K562 (cell line): ENCODE results near the gene TRMU. TPM values are rescaled to one million over a fixed set of nuclear protein-coding genes. Genes with fewer than 3 reads are reported as not detected.

ENCODE experiments used
- ATAC-seq: fragments of 200-7000 bp; cut with Tn5 transposase; 3 replicates; pipeline ENCODE4 v1.9.1; 2020; ENCODE audit warnings: moderate library complexity
- BruUV-seq: library from RNA; stranded (reverse); fragments of 400-500 nt; replicated peaks from 2 replicates; lab custom pipeline; 2021; lab: Mats Ljungman, UMichigan
- CTCF ChIA-PET: fragments of 300-600 bp; formaldehyde crosslinking; extraction: SDS; loops from one replicate; lab custom pipeline; 2021; ENCODE audit warnings: low intra/inter-chr PET ratio; lab: Yijun Ruan, JAX
- POLR2A ChIA-PET: fragments of 300-600, 350-650 bp; sonication (Branson Sonifier 250); formaldehyde crosslinking; extraction: SDS; loops from one replicate; lab custom pipeline; 2021; ENCODE audit warnings: antibody characterized with exemption, inconsistent platforms; lab: Yijun Ruan, JAX
- DNase-seq, 4 experiments: peaks; one replicate each; pipeline versions ENCODE4 v3.0.0 to v3.0.0-alpha.2; 2011 to 2018; ENCODE audit warnings: low spot score in 3 of 4, mixed read lengths in 3 of 4; ENCODE audit errors: extremely low read depth in 1 of 4
- FAIRE-seq: peaks from 2 replicates; lab custom pipeline; 2011; peaks lifted over from hg19 to GRCh38; lab: Jason Lieb, UNC
- H2AFZ ChIP-seq: 2 replicates; pipeline ENCODE4 v1.6.0; 2011; ENCODE audit warnings: low read depth, low read length, control low read depth, inconsistent platforms
- H3K27ac ChIP-seq: fragments of 200-600 bp; 3 replicates; pipeline ENCODE4 v1.8.0; 2011; ENCODE audit warnings: low read depth, mild to moderate bottlenecking, control low read depth, inconsistent platforms, low read length, moderate library complexity, mixed read lengths; ENCODE audit errors: extremely low read depth
- H3K27me3 ChIP-seq, 2 experiments: fragments of 300-600 bp in 1 of 2; 2 replicates in 1 of 2; 3 replicates in 1 of 2; pipeline versions ENCODE4 v1.6.0 to v1.8.0; 2011; ENCODE audit warnings: inconsistent platforms in 2 of 2, low read length in 2 of 2, mild to moderate bottlenecking in 1 of 2, mixed read lengths in 1 of 2, moderate library complexity in 1 of 2; ENCODE audit not compliant: control insufficient read depth in 2 of 2, insufficient read depth in 2 of 2
- H3K36me3 ChIP-seq: fragments of 300-600 bp; 3 replicates; pipeline ENCODE4 v1.8.0; 2011; ENCODE audit warnings: mild to moderate bottlenecking, low read length, inconsistent platforms; ENCODE audit not compliant: control insufficient read depth, insufficient read depth
- H3K4me1 ChIP-seq, 2 experiments: fragments of 200-600 bp in 1 of 2; replicated peaks in 1 of 2; 2 replicates in 1 of 2; 3 replicates in 1 of 2; pipeline versions ENCODE4 v1.5.1 to v1.8.0; 2011; ENCODE audit warnings: inconsistent platforms in 2 of 2, low read length in 2 of 2, mild to moderate bottlenecking in 1 of 2, mixed read lengths in 1 of 2, moderate library complexity in 1 of 2; ENCODE audit not compliant: control insufficient read depth in 2 of 2, insufficient read depth in 2 of 2
- H3K4me2 ChIP-seq: 2 replicates; pipeline ENCODE4 v1.6.1; 2011; ENCODE audit warnings: low read length, control low read depth, inconsistent platforms, mixed read lengths; ENCODE audit not compliant: insufficient read depth
- H3K4me3 ChIP-seq: fragments of 200-600 bp; sonication (generic), shearing (Covaris generic); 2 replicates; pipeline ENCODE4 v1.5.1; 2016; ENCODE audit warnings: control low read depth, inconsistent platforms
- H3K79me2 ChIP-seq: fragments of 200-600 bp; 3 replicates; pipeline ENCODE4 v1.8.0; 2011; ENCODE audit warnings: low read length, inconsistent platforms; ENCODE audit not compliant: control insufficient read depth, insufficient read depth
- H3K9ac ChIP-seq, 2 experiments: 2 replicates each; pipeline versions ENCODE4 v1.6.0 to v1.6.1; 2011; ENCODE audit warnings: low read depth in 2 of 2, low read length in 2 of 2, control low read depth in 1 of 2, inconsistent platforms in 1 of 2, mild to moderate bottlenecking in 1 of 2, mixed read lengths in 1 of 2; ENCODE audit not compliant: insufficient read depth in 1 of 2
- H3K9me1 ChIP-seq: one replicate; pipeline ENCODE4 v1.6.0; 2011; ENCODE audit warnings: inconsistent platforms, mild to moderate bottlenecking, low read length, moderate library complexity; ENCODE audit not compliant: control insufficient read depth, insufficient read depth
- H3K9me3 ChIP-seq: replicated peaks from 2 replicates; pipeline ENCODE4 v1.5.1; 2011; ENCODE audit warnings: low read depth, low read length, inconsistent platforms; ENCODE audit not compliant: control insufficient read depth, insufficient read depth
- H4K20me1 ChIP-seq: replicated peaks from 2 replicates; pipeline ENCODE4 v1.6.1; 2011; ENCODE audit warnings: low read length, inconsistent platforms, mixed read lengths; ENCODE audit not compliant: control insufficient read depth, insufficient read depth
- ARID3B ChIP-seq: fragments of 250-450 bp; sonication (Bioruptor Pico); IDR thresholded peaks from 2 replicates; pipeline ENCODE4 v1.4.0; 2020; ENCODE audit warnings: borderline replicate concordance
- E4F1 ChIP-seq: fragments of 250-450 bp; sonication (Bioruptor Pico); IDR thresholded peaks from 2 replicates; pipeline ENCODE4 v1.5.0; 2021; ENCODE audit warnings: mild to moderate bottlenecking, borderline replicate concordance
- ELK3 ChIP-seq: fragments of 450-650 bp; formaldehyde crosslinking; IDR thresholded peaks from 2 replicates; pipeline ENCODE4 v1.4.0; 2020; ENCODE audit warnings: mild to moderate bottlenecking
- MYNN ChIP-seq, 2 experiments: sonication (generic); formaldehyde crosslinking in 1 of 2; IDR thresholded peaks; 2 replicates each; pipeline versions ENCODE4 v1.5.0 to v1.6.1; 2016 to 2020; ENCODE audit warnings: antibody characterized with exemption in 1 of 2, missing genetic modification reagents in 1 of 2
- SP1 ChIP-seq: sonication (generic); formaldehyde crosslinking; IDR thresholded peaks from 2 replicates; pipeline ENCODE4 v1.8.1; 2022; ENCODE audit warnings: mild to moderate bottlenecking, missing genetic modification reagents
- ZNF124 ChIP-seq: sonication (generic); formaldehyde crosslinking; IDR thresholded peaks from 2 replicates; pipeline ENCODE4 v1.8.1; 2022; ENCODE audit warnings: missing genetic modification reagents
- ZNF668 ChIP-seq: fragments of 250-450 bp; sonication (Bioruptor Pico); IDR thresholded peaks from 2 replicates; pipeline ENCODE4 v1.8.0; 2022; ENCODE audit warnings: mild to moderate bottlenecking, inconsistent platforms
- ZNF699 ChIP-seq: fragments of 250-450 bp; sonication (Bioruptor Pico); IDR thresholded peaks from 2 replicates; pipeline ENCODE4 v1.8.0; 2021; ENCODE audit warnings: mild to moderate bottlenecking, moderate library complexity; ENCODE audit not compliant: insufficient replicate concordance
- WGBS: fragments of 100-300 bp; shearing (Covaris generic); methylation state at CpG from one replicate; pipeline ENCODE4 v1.1.6; 2016; ENCODE audit warnings: low coverage, mixed read lengths; ENCODE audit not compliant: insufficient coverage; ENCODE audit errors: missing lambda C conversion rate; 5-methylcytosine and 5-hydroxymethylcytosine counted together
- in situ Hi-C: fragments of 300-500 bp; cut with MboI; formaldehyde crosslinking; loops from 4 replicates; pipeline ENCODE4 v1.15.0; 2018; ENCODE audit warnings: inconsistent platforms, mixed read lengths
- intact Hi-C: fragments of 100-400 bp; cut with micrococcal nuclease; formaldehyde crosslinking; loops from 2 replicates; pipeline ENCODE4 v1.14.2; 2022
- polyA plus RNA-seq, 8 experiments: library from polyadenylated mRNA; depleted of rRNA in 4 of 8; stranded (reverse) in 5 of 8; unstranded in 3 of 8; fragments of >200 nt; fragmentation: Nextera tagmentation in 2 of 8; fragmentation: Illumina TruSeq in 1 of 8; extraction: Ambion mirVana in 2 of 8; extraction: Trizol in 1 of 8; gene quantifications; 2 replicates each; pipeline versions ENCODE4 v1.2.1 to v1.2.3, GENCODE V29; 2011 to 2014; ENCODE audit warnings: inconsistent platforms in 1 of 8, missing spikeins in 1 of 8
- total RNA-seq, 7 experiments: library from RNA; depleted of rRNA in 6 of 7; stranded (reverse); fragments of >200 nt in 6 of 7; fragmentation: Illumina TruSeq in 2 of 7; extraction: Trizol in 2 of 7; gene quantifications; 2 replicates each; pipeline versions ENCODE4 v1.2.1 to v1.2.3, GENCODE V29; 2011 to 2021; ENCODE audit warnings: low replicate concordance in 1 of 7

TRMU gene
- total and polyA plus RNA-seq, 9 of the 15 experiments (the other 6 are each of a cell fraction or from before 2014, with no cell fraction given) = 2.3 to 49.9 (median 35.3) TPM

- Histone ChIP-seq H3K79me2 (no peaks in the 10 kb centered on the region), H3K4me2 (no peak overlapping the region), H3K9me1 (no peaks in the 10 kb centered on the region), H3K27me3 (peaks cover 0 to 35% of the 10 kb centered on the region in 2 experiments; a peak in 4 of 5 replicates), H3K4me3 (no peak overlapping the region), H3K36me3 (no peaks in the 10 kb centered on the region), H3K9me3 (no peaks in the 10 kb centered on the region), H2AFZ (no peak overlapping the region), H3K27ac (no peak overlapping the region), H3K9ac (no peak overlapping the region), H4K20me1 (peaks cover 6% of the 10 kb centered on the region), H3K4me1 (peaks cover 0 to 32% of the 10 kb centered on the region in 2 experiments; a peak in 2 of 5 replicates)
- intact Hi-C loops = no loop called here
- in situ Hi-C loops = loop anchor here (5.0 kb wide), 1 partner anchor 174 kb away; no protein-coding TSS in a partner anchor
- ChIA-PET CTCF (interaction anchor here (1.7 kb wide), 1 partner anchor 22 kb away, joined by 10 read pairs; no protein-coding TSS in a partner anchor), POLR2A (interaction anchor here (0.7 to 0.8 kb wide), 2 partner anchors 44 to 56 kb away, joined by 3 read pairs; no protein-coding TSS in a partner anchor)
- no TSS peak for BruUV-seq
- 13% methylated on average over 6 of the region's 12 CpGs for WGBS
- DNase-seq (no peak), ATAC-seq (no peak), FAIRE-seq (no peak)
- TF ChIP-seq SP1 (CRISPR knock-in tag) = no peak
- TF ChIP-seq ELK3 (CRISPR knock-in tag) = no peak
- TF ChIP-seq ARID3B (CRISPR knock-in tag) = no peak
- no peak for TF ChIP-seq ZNF699
- no peak for TF ChIP-seq ZNF124 (CRISPR knock-in tag)
- no peak for TF ChIP-seq MYNN (IDR thresholded peaks at IDR 0.05)
- TF ChIP-seq MYNN (CRISPR knock-in tag; IDR thresholded peaks at IDR 0.05) = no peak
- TF ChIP-seq ZNF668 (CRISPR knock-in tag) = no peak
- TF ChIP-seq E4F1 (CRISPR knock-in tag) = no peak
These were observed 32.9 kb downstream of the TRMU start for GRCh38 chr22:46368422-46368821.
